Keratinocyte (primary cell): ENCODE data around the gene SLC26A5. TPM values are rescaled to one million over a fixed set of nuclear protein-coding genes. Genes with fewer than 3 reads are reported as not detected.

ENCODE experiments used
- DNase-seq: peaks from one replicate; pipeline ENCODE4 v3.0.0-alpha.2; 2011; ENCODE audit warnings: low read depth, missing footprints, low spot score
- FAIRE-seq: peaks from 2 replicates; lab custom pipeline; 2011; peaks lifted over from hg19 to GRCh38; lab: Jason Lieb, UNC
- H2AFZ ChIP-seq: 2 replicates; pipeline ENCODE4 v1.6.0; 2012; ENCODE audit warnings: low read length, control low read depth, inconsistent platforms; ENCODE audit not compliant: control insufficient read depth
- H3K27ac ChIP-seq: 2 replicates; pipeline ENCODE4 v1.5.1; 2011; ENCODE audit warnings: low read length; ENCODE audit not compliant: control insufficient read depth, insufficient read depth
- H3K27me3 ChIP-seq: 3 replicates; pipeline ENCODE4 v1.6.0; 2011; ENCODE audit warnings: low read length; ENCODE audit not compliant: control insufficient read depth, insufficient read depth; ENCODE audit errors: extremely low read depth
- H3K36me3 ChIP-seq, 2 experiments: 2 replicates in 1 of 2; 3 replicates in 1 of 2; pipeline ENCODE4 v1.5.1; 2011; ENCODE audit warnings: low read length in 2 of 2, mild to moderate bottlenecking in 1 of 2; ENCODE audit not compliant: control insufficient read depth in 2 of 2, insufficient read depth in 2 of 2; ENCODE audit errors: extremely low read depth in 1 of 2
- H3K4me1 ChIP-seq: 3 replicates; pipeline ENCODE4 v1.5.1; 2011; ENCODE audit warnings: low read length; ENCODE audit not compliant: control insufficient read depth, insufficient read depth; ENCODE audit errors: extremely low read depth
- H3K4me2 ChIP-seq: 3 replicates; pipeline ENCODE4 v1.6.0; 2011; ENCODE audit warnings: low read depth, low read length; ENCODE audit not compliant: control insufficient read depth, insufficient read depth; ENCODE audit errors: extremely low read depth
- H3K4me3 ChIP-seq, 3 experiments: fragments of 200-600 bp in 1 of 3; sonication (generic) in 1 of 3; 2 replicates in 2 of 3; 3 replicates in 1 of 3; pipeline ENCODE4 v1.5.1; 2011 to 2016; ENCODE audit warnings: low read length in 3 of 3, mild to moderate bottlenecking in 3 of 3, control low read depth in 2 of 3, inconsistent platforms in 1 of 3, low read depth in 1 of 3, mixed read lengths in 1 of 3, mixed run types in 1 of 3, moderate library complexity in 1 of 3; ENCODE audit not compliant: control insufficient read depth in 2 of 3, insufficient read depth in 2 of 3; ENCODE audit errors: extremely low read depth in 1 of 3
- H3K79me2 ChIP-seq: 2 replicates; pipeline ENCODE4 v1.6.0; 2012; ENCODE audit warnings: low read length; ENCODE audit not compliant: control insufficient read depth, insufficient read depth
- H3K9ac ChIP-seq: 3 replicates; pipeline ENCODE4 v1.6.0; 2011; ENCODE audit warnings: low read length; ENCODE audit not compliant: control insufficient read depth, insufficient read depth; ENCODE audit errors: extremely low read depth
- H3K9me1 ChIP-seq: 3 replicates; pipeline ENCODE4 v1.6.0; 2011; ENCODE audit warnings: low read length; ENCODE audit not compliant: control insufficient read depth, insufficient read depth; ENCODE audit errors: extremely low read depth
- H3K9me3 ChIP-seq: 2 replicates; pipeline ENCODE4 v1.5.1; 2012; ENCODE audit warnings: low read depth, low read length; ENCODE audit not compliant: control insufficient read depth
- H4K20me1 ChIP-seq: 3 replicates; pipeline ENCODE4 v1.6.0; 2011; ENCODE audit warnings: low read length; ENCODE audit not compliant: control insufficient read depth, insufficient read depth; ENCODE audit errors: extremely low read depth
- EZH2 ChIP-seq: IDR thresholded peaks from one replicate; pipeline ENCODE4 v1.6.1; 2012; ENCODE audit warnings: inconsistent platforms, mild to moderate bottlenecking, low read length, moderate library complexity
- dilution Hi-C: fragments of 300-500 bp; cut with MboI; formaldehyde crosslinking; loops from one replicate; pipeline ENCODE4 v1.7.0; 2020; ENCODE audit warnings: low sequenced_read_pairs; ENCODE audit not compliant: extremely low pct_ligation_motif_present
- polyA plus RNA-seq, 5 experiments: library from polyadenylated mRNA; depleted of rRNA in 3 of 5; stranded (reverse) in 3 of 5; stranded (forward) in 1 of 5; unstranded in 1 of 5; fragments of >200 nt; gene quantifications; 1 replicate in 1 of 5; 2 replicates in 3 of 5; 3 replicates in 1 of 5; pipeline versions ENCODE4 v1.2.1 to v1.2.3, GENCODE V29; 2011 to 2012; ENCODE audit warnings: missing spikeins in 2 of 5, low read depth in 1 of 5, low replicate concordance in 1 of 5
- TF ChIP-seq, protein P1 (sequence below), 3 experiments: IDR thresholded peaks in 1 of 3; conservative IDR thresholded peaks in 1 of 3; optimal IDR thresholded peaks in 1 of 3; 2 replicates in 2 of 3; 3 replicates in 1 of 3; pipeline versions ENCODE3 to v1.5.1; 2011; ENCODE audit warnings: low read length in 3 of 3, mild to moderate bottlenecking in 3 of 3, moderate library complexity in 2 of 3, control low read depth in 1 of 3, inconsistent platforms in 1 of 3; ENCODE audit not compliant: insufficient read depth in 2 of 3; ENCODE audit errors: extremely low read depth in 1 of 3

The SLC26A5 gene
- polyA plus RNA-seq, 1 donor (not counting 4 experiments of a cell fraction or from before 2014, with no cell fraction given): not detected

DNA sequence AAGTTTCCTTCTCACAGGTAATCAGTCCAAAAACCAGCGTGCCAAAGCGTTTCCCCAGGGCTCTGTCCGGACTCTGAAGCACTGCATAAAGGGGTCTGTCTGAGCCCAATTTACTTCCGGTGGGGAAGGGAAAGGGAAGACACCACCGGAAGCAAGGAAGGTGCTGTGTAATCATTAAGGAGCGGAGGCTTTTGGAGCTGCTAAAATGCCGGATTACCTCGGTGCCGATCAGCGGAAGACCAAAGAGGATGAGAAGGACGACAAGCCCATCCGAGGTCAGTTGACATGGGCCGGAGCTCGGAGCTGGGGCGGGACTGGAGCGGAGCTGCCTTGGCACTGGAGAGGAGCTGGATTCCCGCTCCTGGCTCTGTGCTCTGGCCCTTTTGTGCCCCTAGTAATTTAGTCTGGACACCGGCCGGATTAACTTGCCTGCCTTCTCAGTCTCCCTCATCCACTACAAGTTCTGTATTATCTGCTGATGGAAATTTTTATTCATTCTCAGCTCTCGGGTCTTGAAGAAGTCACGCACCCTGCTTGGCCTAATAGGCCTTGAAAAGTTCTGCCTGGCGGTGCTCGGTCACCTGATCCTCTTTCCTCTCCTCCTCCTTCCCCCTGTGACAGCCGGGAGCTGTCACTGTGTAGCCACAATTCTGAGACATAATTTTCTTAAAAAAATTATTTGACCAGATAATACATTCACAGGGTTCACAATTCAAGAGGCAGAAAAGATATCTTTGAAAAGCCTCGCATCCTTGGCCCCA, 98.3 kb downstream of the SLC26A5 start, which contains the start of gene PSMC2:
Gene PSMC2 (plus strand): TSS at position 137 of the 761 bp plus-strand sequence. CDS start 69 bp downstream, at position 206.
- TF ChIP-seq, protein P1, sequence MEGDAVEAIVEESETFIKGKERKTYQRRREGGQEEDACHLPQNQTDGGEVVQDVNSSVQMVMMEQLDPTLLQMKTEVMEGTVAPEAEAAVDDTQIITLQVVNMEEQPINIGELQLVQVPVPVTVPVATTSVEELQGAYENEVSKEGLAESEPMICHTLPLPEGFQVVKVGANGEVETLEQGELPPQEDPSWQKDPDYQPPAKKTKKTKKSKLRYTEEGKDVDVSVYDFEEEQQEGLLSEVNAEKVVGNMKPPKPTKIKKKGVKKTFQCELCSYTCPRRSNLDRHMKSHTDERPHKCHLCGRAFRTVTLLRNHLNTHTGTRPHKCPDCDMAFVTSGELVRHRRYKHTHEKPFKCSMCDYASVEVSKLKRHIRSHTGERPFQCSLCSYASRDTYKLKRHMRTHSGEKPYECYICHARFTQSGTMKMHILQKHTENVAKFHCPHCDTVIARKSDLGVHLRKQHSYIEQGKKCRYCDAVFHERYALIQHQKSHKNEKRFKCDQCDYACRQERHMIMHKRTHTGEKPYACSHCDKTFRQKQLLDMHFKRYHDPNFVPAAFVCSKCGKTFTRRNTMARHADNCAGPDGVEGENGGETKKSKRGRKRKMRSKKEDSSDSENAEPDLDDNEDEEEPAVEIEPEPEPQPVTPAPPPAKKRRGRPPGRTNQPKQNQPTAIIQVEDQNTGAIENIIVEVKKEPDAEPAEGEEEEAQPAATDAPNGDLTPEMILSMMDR (optimal IDR thresholded peaks at IDR 0.05 in 1 of 3, IDR thresholded peaks at IDR 0.05 in 1 of 3, conservative IDR thresholded peaks at IDR 0.05 in 1 of 3; ENCODE audit: extremely low read depth in 1 of 3, insufficient read depth in 2 of 3, low read length in 3 of 3): no peak
- no peak for TF ChIP-seq EZH2
- FAIRE-seq (no peak), DNase-seq (peak; percentile 65)
- Histone ChIP-seq H2AFZ (peak within 1 kb of the TSS; percentile 98), H3K4me1 (peaks cover 18% of the 10 kb centered on the region), H3K27me3 (no peaks in the 10 kb centered on the region), H3K4me2 (peak within 1 kb of the TSS; percentile 88), H4K20me1 (peaks cover 2% of the 10 kb centered on the region), H3K4me3 (peak within 1 kb of the TSS; percentile 87 to 96 (median 87)), H3K27ac (peak within 1 kb of the TSS; percentile 95), H3K9ac (peak within 1 kb of the TSS; percentile 96), H3K9me3 (no peaks in the 10 kb centered on the region), H3K9me1 (no peaks in the 10 kb centered on the region), H3K36me3 (peaks cover 4% of the 10 kb centered on the region in 2 experiments), H3K79me2 (peaks cover 74% of the 10 kb centered on the region)
- dilution Hi-C loops: no loop called here

DNA sequence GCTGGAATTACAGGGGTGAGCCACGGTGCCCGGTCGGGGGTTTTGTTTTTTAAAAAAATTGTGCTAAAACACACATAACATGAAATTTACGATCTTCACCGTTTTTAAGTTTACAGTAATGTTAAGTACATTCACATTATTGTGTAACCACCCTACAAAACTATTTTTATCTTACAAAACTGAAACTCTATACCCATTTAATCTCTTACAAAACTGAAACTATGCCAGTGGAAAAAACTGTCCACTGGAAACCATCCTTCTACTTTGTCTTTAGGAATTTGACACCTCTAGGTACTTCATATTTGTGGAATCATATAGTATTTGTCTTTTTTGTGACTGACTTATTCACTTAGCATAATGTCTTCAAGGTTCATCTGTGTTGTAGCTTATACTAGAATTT, 99.6 kb downstream of the SLC26A5 start:
- Histone ChIP-seq H3K9ac (no peak overlapping the region), H3K4me2 (peak overlapping the region; percentile 88), H3K9me3 (no peaks in the 10 kb centered on the region)

More for the DNA sequence above, 99.6 kb downstream of the SLC26A5 start:
- peaks cover 71% of the 10 kb centered on the region for H3K79me2 ChIP-seq
- H3K27me3 ChIP-seq: no peaks in the 10 kb centered on the region
- peaks cover 2% of the 10 kb centered on the region for H4K20me1 ChIP-seq
- no peak for TF ChIP-seq EZH2
- TF ChIP-seq, protein P1 (optimal IDR thresholded peaks at IDR 0.05 in 1 of 3, IDR thresholded peaks at IDR 0.05 in 1 of 3, conservative IDR thresholded peaks at IDR 0.05 in 1 of 3; ENCODE audit: extremely low read depth in 1 of 3, insufficient read depth in 2 of 3, low read length in 3 of 3): no peak
- H3K4me1 ChIP-seq: peaks cover 18% of the 10 kb centered on the region
- dilution Hi-C loops: no loop called here
- H3K4me3 ChIP-seq: no peak overlapping the region
- H2AFZ ChIP-seq: peak overlapping the region; percentile 98
- no peak overlapping the region for H3K27ac ChIP-seq
- FAIRE-seq (no peak), DNase-seq (no peak)
- peaks cover 2 to 3% of the 10 kb centered on the region in 2 experiments for H3K36me3 ChIP-seq
- H3K9me1 ChIP-seq: no peaks in the 10 kb centered on the region
